Measurements from ENCODE around the gene KRTAP1-3.

DNA sequence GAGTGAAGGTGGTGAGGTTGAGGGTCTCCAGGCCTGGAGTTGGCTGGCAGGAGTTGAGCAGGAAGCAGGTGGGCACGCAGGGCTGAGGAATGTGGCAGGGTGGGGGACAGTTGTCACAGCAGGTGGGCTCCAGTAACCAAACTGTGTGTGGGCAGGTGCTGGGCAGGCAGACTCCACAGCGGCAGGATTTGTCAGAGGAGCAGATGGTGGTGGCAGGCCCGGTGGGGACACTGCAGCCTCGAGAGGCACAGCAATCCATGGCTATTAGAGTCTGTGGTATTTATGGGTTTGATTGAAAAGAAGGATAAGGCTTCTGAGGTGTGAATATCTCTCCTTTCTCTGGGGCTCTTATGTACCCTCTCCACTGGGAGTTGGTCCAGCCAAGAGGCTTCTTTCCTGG lies 40.8 kb downstream of the KRTAP1-3 start, which contains the start of gene KRTAP3-3:
- TF ChIP-seq, protein P1, sequence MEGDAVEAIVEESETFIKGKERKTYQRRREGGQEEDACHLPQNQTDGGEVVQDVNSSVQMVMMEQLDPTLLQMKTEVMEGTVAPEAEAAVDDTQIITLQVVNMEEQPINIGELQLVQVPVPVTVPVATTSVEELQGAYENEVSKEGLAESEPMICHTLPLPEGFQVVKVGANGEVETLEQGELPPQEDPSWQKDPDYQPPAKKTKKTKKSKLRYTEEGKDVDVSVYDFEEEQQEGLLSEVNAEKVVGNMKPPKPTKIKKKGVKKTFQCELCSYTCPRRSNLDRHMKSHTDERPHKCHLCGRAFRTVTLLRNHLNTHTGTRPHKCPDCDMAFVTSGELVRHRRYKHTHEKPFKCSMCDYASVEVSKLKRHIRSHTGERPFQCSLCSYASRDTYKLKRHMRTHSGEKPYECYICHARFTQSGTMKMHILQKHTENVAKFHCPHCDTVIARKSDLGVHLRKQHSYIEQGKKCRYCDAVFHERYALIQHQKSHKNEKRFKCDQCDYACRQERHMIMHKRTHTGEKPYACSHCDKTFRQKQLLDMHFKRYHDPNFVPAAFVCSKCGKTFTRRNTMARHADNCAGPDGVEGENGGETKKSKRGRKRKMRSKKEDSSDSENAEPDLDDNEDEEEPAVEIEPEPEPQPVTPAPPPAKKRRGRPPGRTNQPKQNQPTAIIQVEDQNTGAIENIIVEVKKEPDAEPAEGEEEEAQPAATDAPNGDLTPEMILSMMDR (IDR thresholded peaks at IDR 0.05; ENCODE audit: low read depth, low read length) = no peak
- no peak for TF ChIP-seq POLR2A (IDR thresholded peaks at IDR 0.05; ENCODE audit: extremely low read depth, insufficient read length)
